ENCODE results near the gene ITGB1BP2. TPM values are rescaled to one million over a fixed set of nuclear protein-coding genes. Genes with fewer than 3 reads are reported as not detected.
"Not testable (repeated sequence)": the region's sequence is repeated elsewhere in the genome, so short reads cannot be mapped to it uniquely, and the experiment has no call there.

ITGB1BP2 gene
- total RNA-seq, 2 experiments from 2014 or later: 7.8 to 8.9 TPM

DNA sequence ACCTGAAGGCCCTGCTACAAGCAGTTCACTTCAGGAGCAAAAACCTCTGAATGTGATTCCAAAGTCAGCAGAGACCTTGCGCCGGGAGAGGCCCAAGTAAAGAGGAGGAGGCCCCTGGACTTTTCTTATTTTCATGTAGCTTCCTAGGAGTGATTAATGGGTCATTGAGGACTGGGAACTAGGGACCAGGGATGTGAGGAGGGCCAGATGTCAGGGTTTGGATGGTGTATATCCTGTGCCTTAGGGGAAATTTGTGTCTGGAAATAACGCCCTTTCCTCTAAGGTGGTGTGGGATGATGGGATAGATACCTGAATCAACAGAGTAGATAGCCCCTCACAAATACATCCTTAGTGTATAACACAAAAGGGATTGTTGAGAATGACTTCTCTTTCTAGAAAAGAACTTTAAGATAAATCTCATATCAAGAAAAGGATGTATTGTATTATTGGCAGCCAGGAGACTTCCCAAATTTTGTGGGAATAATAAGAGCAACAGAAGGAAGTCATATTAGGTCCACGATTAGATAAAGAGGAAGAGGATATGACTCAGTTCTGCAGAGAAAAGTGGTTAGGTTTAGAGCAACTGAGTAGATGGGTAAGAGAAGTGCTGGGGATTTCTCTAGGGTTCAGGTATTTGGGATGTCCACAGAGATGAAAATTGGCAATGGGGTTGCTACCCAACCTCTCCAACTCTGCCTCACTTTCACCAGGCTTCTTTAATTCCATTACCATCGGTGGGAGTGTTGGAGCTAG lies 1.1 kb downstream of the ITGB1BP2 start:
- no peak for DNase-seq (ENCODE audit: low spot score)
- Histone ChIP-seq H3K4me3 (ENCODE audit: low read depth, low read length, poor library complexity, severe bottlenecking) (no peak overlapping the region), H3K27ac (ENCODE audit: low read depth, low read length, poor library complexity, severe bottlenecking) (no peak overlapping the region), H4K20me1 (ENCODE audit: insufficient read depth, low read length) (no peaks in the 10 kb centered on the region), H3K36me3 (ENCODE audit: insufficient read depth, low read length) (peaks cover 74% of the 10 kb centered on the region), H3K9me2 (ENCODE audit: insufficient read depth, low read length) (no peaks in the 10 kb centered on the region), H3K4me1 (ENCODE audit: insufficient read depth, low read length, poor library complexity, severe bottlenecking) (no peaks in the 10 kb centered on the region), H3K9me3 (ENCODE audit: low read length) (no peaks in the 10 kb centered on the region), H2AFZ (ENCODE audit: low read length) (no peak overlapping the region), H3K4me2 (ENCODE audit: low read length) (no peak overlapping the region), H3K79me2 (ENCODE audit: insufficient read depth, low read depth, low read length) (no peaks in the 10 kb centered on the region)
- intact Hi-C loops (cut with micrococcal nuclease; ENCODE audit: unreplicated experiment): no loop called here
- BruUV-seq (replicated peaks): no TSS peak
- ChIA-PET POLR2A (interaction anchor here (1.5 kb wide), 1 partner anchor 11 kb away, joined by 5 read pairs; no protein-coding TSS in a partner anchor), CTCF (ENCODE audit: unreplicated experiment) (no interaction called here)
- TF ChIP-seq CTCF (conservative IDR thresholded peaks at IDR 0.05; ENCODE audit: low read length) (no peak), EZH2phosphoT487 (IDR thresholded peaks at IDR 0.05; ENCODE audit: borderline replicate concordance, low read depth, low read length) (no peak)

DNA sequence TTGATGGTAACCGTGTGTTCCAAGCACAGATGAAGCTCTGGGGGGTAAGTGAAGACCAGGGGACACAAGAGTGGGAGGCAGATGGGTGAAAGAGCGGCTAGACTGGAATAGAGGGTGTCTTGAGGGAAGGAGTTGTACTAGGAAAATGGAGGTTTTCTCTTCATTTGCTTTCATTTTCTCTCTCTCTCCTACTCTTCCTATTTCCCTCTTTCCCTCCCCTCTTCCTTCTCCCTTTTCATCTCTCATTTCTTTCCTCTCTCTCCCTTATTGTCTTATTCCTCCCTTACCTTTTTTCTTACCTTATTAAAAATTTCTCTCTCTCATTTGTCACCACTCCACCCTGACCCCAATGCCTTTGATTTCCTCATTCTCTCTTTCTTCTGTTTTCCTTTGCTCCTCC lies 3.0 kb downstream of the ITGB1BP2 start:
- ChIA-PET POLR2A (interaction anchor here (0.6 kb wide), 1 partner anchor 173 kb away, joined by 3 read pairs; no protein-coding TSS in a partner anchor), CTCF (ENCODE audit: unreplicated experiment) (no interaction called here)
- no peak overlapping the region for H3K4me2 ChIP-seq (ENCODE audit: low read length)
- no peaks in the 10 kb centered on the region for H4K20me1 ChIP-seq (ENCODE audit: insufficient read depth, low read length)
- no peak overlapping the region for H2AFZ ChIP-seq (ENCODE audit: low read length)
- intact Hi-C loops (cut with micrococcal nuclease; ENCODE audit: unreplicated experiment): no loop called here
- TF ChIP-seq CTCF (conservative IDR thresholded peaks at IDR 0.05; ENCODE audit: low read length): no peak
- TF ChIP-seq EZH2phosphoT487 (IDR thresholded peaks at IDR 0.05; ENCODE audit: borderline replicate concordance, low read depth, low read length): no peak
- H3K9me3 ChIP-seq (ENCODE audit: low read length): no peaks in the 10 kb centered on the region
- peaks cover 57% of the 10 kb centered on the region for H3K36me3 ChIP-seq (ENCODE audit: insufficient read depth, low read length)
- H3K9me2 ChIP-seq (ENCODE audit: insufficient read depth, low read length): no peaks in the 10 kb centered on the region
- no peaks in the 10 kb centered on the region for H3K79me2 ChIP-seq (ENCODE audit: insufficient read depth, low read depth, low read length)
- no peak overlapping the region for H3K27ac ChIP-seq (ENCODE audit: low read depth, low read length, poor library complexity, severe bottlenecking)
- no peak for DNase-seq (ENCODE audit: low spot score)
- no peak overlapping the region for H3K4me3 ChIP-seq (ENCODE audit: low read depth, low read length, poor library complexity, severe bottlenecking)
- BruUV-seq (replicated peaks): no TSS peak
- no peaks in the 10 kb centered on the region for H3K4me1 ChIP-seq (ENCODE audit: insufficient read depth, low read length, poor library complexity, severe bottlenecking)

DNA sequence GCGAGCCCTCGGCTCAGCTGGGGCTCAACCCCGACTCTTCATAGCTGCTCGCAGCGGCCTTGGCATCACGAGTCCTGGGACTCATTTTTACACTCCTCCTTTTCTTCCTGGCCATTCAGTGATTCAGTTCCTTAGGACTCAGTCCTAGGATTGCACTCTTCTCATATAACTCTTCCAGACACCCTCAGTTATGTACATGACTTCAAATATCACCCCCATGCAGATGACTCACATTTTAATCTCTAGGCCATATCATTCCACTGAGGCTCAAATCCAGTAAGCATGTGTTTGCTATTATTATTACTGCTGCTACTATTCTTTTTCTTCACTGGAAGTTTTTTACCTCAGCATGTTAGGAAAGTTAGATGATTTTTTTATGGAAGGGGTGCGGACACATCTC lies 14.4 kb downstream of the ITGB1BP2 start:
- H3K36me3 ChIP-seq (ENCODE audit: insufficient read depth, low read length): no peaks in the 10 kb centered on the region
- ChIA-PET POLR2A (no interaction called here), CTCF (ENCODE audit: unreplicated experiment) (no interaction called here)
- no peak overlapping the region for H3K4me2 ChIP-seq (ENCODE audit: low read length)
- H2AFZ ChIP-seq (ENCODE audit: low read length): no peak overlapping the region
- BruUV-seq (replicated peaks): no TSS peak
- no peaks in the 10 kb centered on the region for H3K4me1 ChIP-seq (ENCODE audit: insufficient read depth, low read length, poor library complexity, severe bottlenecking)
- intact Hi-C loops (cut with micrococcal nuclease; ENCODE audit: unreplicated experiment): no loop called here
- DNase-seq (ENCODE audit: low spot score): no peak
- no peaks in the 10 kb centered on the region for H3K9me2 ChIP-seq (ENCODE audit: insufficient read depth, low read length)
- TF ChIP-seq CTCF (conservative IDR thresholded peaks at IDR 0.05; ENCODE audit: low read length) (no peak), EZH2phosphoT487 (IDR thresholded peaks at IDR 0.05; ENCODE audit: borderline replicate concordance, low read depth, low read length) (no peak)
- no peaks in the 10 kb centered on the region for H4K20me1 ChIP-seq (ENCODE audit: insufficient read depth, low read length)
- H3K9me3 ChIP-seq (ENCODE audit: low read length): no peaks in the 10 kb centered on the region
- H3K27ac ChIP-seq (ENCODE audit: low read depth, low read length, poor library complexity, severe bottlenecking): no peak overlapping the region
- no peaks in the 10 kb centered on the region for H3K79me2 ChIP-seq (ENCODE audit: insufficient read depth, low read depth, low read length)
- no peak overlapping the region for H3K4me3 ChIP-seq (ENCODE audit: low read depth, low read length, poor library complexity, severe bottlenecking)

GRCh38 chrX:71316959-71317358 lies 15.4 kb downstream of the ITGB1BP2 start:
- H3K4me2 ChIP-seq (ENCODE audit: low read length); H3K36me3 ChIP-seq (ENCODE audit: insufficient read depth, low read length); H3K79me2 ChIP-seq (ENCODE audit: insufficient read depth, low read depth, low read length); CTCF ChIA-PET (ENCODE audit: unreplicated experiment); POLR2A ChIA-PET; H3K4me3 ChIP-seq (ENCODE audit: low read depth, low read length, poor library complexity, severe bottlenecking); H3K9me2 ChIP-seq (ENCODE audit: insufficient read depth, low read length); DNase-seq (ENCODE audit: low spot score); H2AFZ ChIP-seq (ENCODE audit: low read length); H3K27ac ChIP-seq (ENCODE audit: low read depth, low read length, poor library complexity, severe bottlenecking); H4K20me1 ChIP-seq (ENCODE audit: insufficient read depth, low read length); intact Hi-C loops (cut with micrococcal nuclease; ENCODE audit: unreplicated experiment); BruUV-seq (replicated peaks); H3K9me3 ChIP-seq (ENCODE audit: low read length); H3K4me1 ChIP-seq (ENCODE audit: insufficient read depth, low read length, poor library complexity, severe bottlenecking): not testable (repeated sequence)

Measured in OCI-LY7 (cell line).